T-helper 1 cell (primary cell): ENCODE measurements around the gene DVL3.
A peak's percentile ranks its signal among the peaks of the same experiment; 100 is the strongest.
"Not testable (repeated sequence)": the region's sequence is repeated elsewhere in the genome, so short reads cannot be mapped to it uniquely, and the experiment has no call there.

Experiments used
- DNase-seq, 5 donors: peaks; one replicate each; pipeline ENCODE4 v3.0.0-alpha.2; 2012 to 2020
- total RNA-seq, 4 donors: gene quantifications; one replicate each; lab custom pipeline; 2026; lab: John Stamatoyannopoulos, UW

DVL3 gene
- total RNA-seq, result 28.6 to 34.9 (median 29.8) reads per million in 4 donors

- peak in 2 of 5 donors; percentile 50 to 52 for DNase-seq
Measured at GRCh38 chr3:184154885-184155643, at the start of gene DVL3. Gene DVL3, plus strand, starts transcription at chr3:184155377. Its CDS starts 259 bp downstream, at chr3:184155636.

- no peak for DNase-seq
Measured at GRCh38 chr3:184110316-184110725, 44.9 kb upstream of the DVL3 start.

GRCh38 chr3:184116017-184116416 is 39.2 kb upstream of the DVL3 start:
- no peak for DNase-seq

GRCh38 chr3:184117636-184118035 is 37.5 kb upstream of the DVL3 start:
- DNase-seq, result no peak

- not testable (repeated sequence) for DNase-seq
Measured at GRCh38 chr3:184121031-184121430, 34.1 kb upstream of the DVL3 start.

- DNase-seq, result no peak
Measured at GRCh38 chr3:184126006-184126405, 29.2 kb upstream of the DVL3 start.

- DNase-seq, result no peak
Measured at GRCh38 chr3:184129012-184129411, 26.2 kb upstream of the DVL3 start.

- no peak for DNase-seq
Measured at GRCh38 chr3:184132945-184133344, 22.2 kb upstream of the DVL3 start.

- DNase-seq, result peak in 3 of 5 donors; percentile 19 to 38 (median 20)
Measured at GRCh38 chr3:184133840-184134745, 21.1 kb upstream of the DVL3 start.

GRCh38 chr3:184134746-184135148 is 20.4 kb upstream of the DVL3 start:
- no peak for DNase-seq

- DNase-seq, result peak; percentile 70 to 92 (median 79)
Measured at GRCh38 chr3:184135149-184135910, 19.8 kb upstream of the DVL3 start, which contains the start of gene EIF2B5. Gene EIF2B5, plus strand, starts transcription at chr3:184135358. Its CDS starts 28 bp downstream, at chr3:184135386.

- DNase-seq, result no peak
Measured at GRCh38 chr3:184135911-184136260, 19.3 kb upstream of the DVL3 start.

GRCh38 chr3:184140436-184140835 is 14.7 kb upstream of the DVL3 start:
- DNase-seq, result no peak

GRCh38 chr3:184142199-184142598 is 13.0 kb upstream of the DVL3 start:
- DNase-seq, result no peak

GRCh38 chr3:184143327-184143726 is 11.8 kb upstream of the DVL3 start:
- no peak for DNase-seq

GRCh38 chr3:184144505-184144904 is 10.7 kb upstream of the DVL3 start:
- no peak for DNase-seq

GRCh38 chr3:184145111-184145524 is 10.1 kb upstream of the DVL3 start:
- DNase-seq, result peak in 1 of 5 donors; percentile 23

GRCh38 chr3:184145751-184146270 is 9.4 kb upstream of the DVL3 start:
- DNase-seq, result no peak

GRCh38 chr3:184148076-184148475 is 7.1 kb upstream of the DVL3 start:
- DNase-seq, result no peak

- DNase-seq, result no peak
Measured at GRCh38 chr3:184149123-184149522, 6.1 kb upstream of the DVL3 start.

- DNase-seq, result not testable (repeated sequence)
Measured at GRCh38 chr3:184149770-184150169, 5.4 kb upstream of the DVL3 start.
